Bronchial epithelial cell (primary cell): ENCODE measurements around the gene PRH2. TPM values are rescaled to one million over a fixed set of nuclear protein-coding genes. Genes with fewer than 3 reads are reported as not detected.

ENCODE experiments used
- DNase-seq: peaks from one replicate; pipeline ENCODE4 v3.0.0-alpha.2; 2010; ENCODE audit warnings: low read depth
- FAIRE-seq: peaks from 2 replicates; lab custom pipeline; 2011; peaks lifted over from hg19 to GRCh38; lab: Jason Lieb, UNC
- H3K27me3 ChIP-seq: 2 replicates; pipeline ENCODE4 v1.5.1; 2011; ENCODE audit warnings: low read length; ENCODE audit not compliant: control insufficient read depth, insufficient read depth
- H3K36me3 ChIP-seq: 2 replicates; pipeline ENCODE4 v1.5.1; 2011; ENCODE audit warnings: low read length; ENCODE audit not compliant: control insufficient read depth, insufficient read depth
- H3K4me3 ChIP-seq: 2 replicates; pipeline ENCODE4 v1.5.1; 2011; ENCODE audit warnings: mild to moderate bottlenecking, low read depth, low read length, control low read depth
- total RNA-seq: library from RNA; depleted of rRNA; stranded (reverse); fragments of >200 nt; gene quantifications from 2 replicates; pipeline ENCODE4 v1.2.1, GENCODE V29; 2014
- TF ChIP-seq, protein P1 (sequence below): IDR thresholded peaks from 2 replicates; pipeline ENCODE4 v1.5.1; 2011; ENCODE audit warnings: mild to moderate bottlenecking, moderate library complexity, low read length, control low read depth, inconsistent platforms; ENCODE audit not compliant: insufficient read depth, severe bottlenecking

PRH2 gene
- total RNA-seq, 1 donor from 2014 or later = not detected

DNA sequence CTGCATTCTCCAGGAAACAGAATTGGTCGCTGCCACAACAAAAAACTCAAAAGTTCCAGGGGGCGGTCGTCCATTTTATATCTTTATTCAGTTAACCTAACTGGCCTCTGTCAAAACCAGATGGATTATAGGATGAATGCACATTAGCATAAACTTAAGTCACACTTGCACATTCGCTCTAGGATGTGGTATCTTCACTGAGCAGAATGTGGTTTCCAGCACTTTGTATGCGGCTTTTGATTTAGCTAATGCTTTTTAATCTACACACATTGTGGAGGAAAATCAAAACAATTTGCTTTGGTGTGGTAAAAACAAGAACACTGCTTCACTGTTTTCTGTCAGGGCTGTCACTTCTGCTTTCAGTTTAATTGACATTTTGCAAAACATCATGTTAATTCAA lies 53.2 kb downstream of the PRH2 start:
- FAIRE-seq (no peak), DNase-seq (no peak)
- TF ChIP-seq, protein P1, sequence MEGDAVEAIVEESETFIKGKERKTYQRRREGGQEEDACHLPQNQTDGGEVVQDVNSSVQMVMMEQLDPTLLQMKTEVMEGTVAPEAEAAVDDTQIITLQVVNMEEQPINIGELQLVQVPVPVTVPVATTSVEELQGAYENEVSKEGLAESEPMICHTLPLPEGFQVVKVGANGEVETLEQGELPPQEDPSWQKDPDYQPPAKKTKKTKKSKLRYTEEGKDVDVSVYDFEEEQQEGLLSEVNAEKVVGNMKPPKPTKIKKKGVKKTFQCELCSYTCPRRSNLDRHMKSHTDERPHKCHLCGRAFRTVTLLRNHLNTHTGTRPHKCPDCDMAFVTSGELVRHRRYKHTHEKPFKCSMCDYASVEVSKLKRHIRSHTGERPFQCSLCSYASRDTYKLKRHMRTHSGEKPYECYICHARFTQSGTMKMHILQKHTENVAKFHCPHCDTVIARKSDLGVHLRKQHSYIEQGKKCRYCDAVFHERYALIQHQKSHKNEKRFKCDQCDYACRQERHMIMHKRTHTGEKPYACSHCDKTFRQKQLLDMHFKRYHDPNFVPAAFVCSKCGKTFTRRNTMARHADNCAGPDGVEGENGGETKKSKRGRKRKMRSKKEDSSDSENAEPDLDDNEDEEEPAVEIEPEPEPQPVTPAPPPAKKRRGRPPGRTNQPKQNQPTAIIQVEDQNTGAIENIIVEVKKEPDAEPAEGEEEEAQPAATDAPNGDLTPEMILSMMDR = no peak
- no peak overlapping the region for H3K4me3 ChIP-seq
- no peaks in the 10 kb centered on the region for H3K27me3 ChIP-seq
- H3K36me3 ChIP-seq = no peaks in the 10 kb centered on the region

Other genes starting within 250 kb of the PRH2 start
- 134 and 164 TPM in 2 replicates for gene YBX3, start 205.9 kb upstream of the PRH2 start, total RNA-seq
- not detected in 2 replicates for gene TAS2R7, start 126.6 kb upstream of the PRH2 start, total RNA-seq
- not detected in 2 replicates for gene TAS2R8, start 122.0 kb upstream of the PRH2 start, total RNA-seq
- gene TAS2R9, start 119.1 kb upstream of the PRH2 start, total RNA-seq = not detected in 2 replicates
- 0.26 TPM in 2 replicates for gene TAS2R10, start 102.9 kb upstream of the PRH2 start, total RNA-seq
- 0.53 TPM in 1 of 2 replicates, not detected in the other for gene PRR4, start 79.8 kb upstream of the PRH2 start, total RNA-seq
- gene PRH1, start 45.0 kb upstream of the PRH2 start, total RNA-seq = 13.3 and 13.7 TPM in 2 replicates
- gene TAS2R13, start 19.7 kb upstream of the PRH2 start, total RNA-seq = 0.38 and 1.1 TPM in 2 replicates
- 1.1 and 1.2 TPM in 2 replicates for gene TAS2R14, start 10.0 kb downstream of the PRH2 start, total RNA-seq
- gene TAS2R50, start 57.7 kb downstream of the PRH2 start, total RNA-seq = 1.0 and 2.1 TPM in 2 replicates
- 1.8 and 2.0 TPM in 2 replicates for gene TAS2R20, start 69.1 kb downstream of the PRH2 start, total RNA-seq
- gene TAS2R19, start 93.4 kb downstream of the PRH2 start, total RNA-seq = 2.4 and 3.9 TPM in 2 replicates
- gene TAS2R31, start 102.2 kb downstream of the PRH2 start, total RNA-seq = 1.3 and 2.0 TPM in 2 replicates
- 0.90 and 2.1 TPM in 2 replicates for gene TAS2R46, start 133.1 kb downstream of the PRH2 start, total RNA-seq
- gene TAS2R43, start 163.1 kb downstream of the PRH2 start, total RNA-seq = 0.79 and 1.3 TPM in 2 replicates
- 3.1 and 4.5 TPM in 2 replicates for gene TAS2R30, start 205.4 kb downstream of the PRH2 start, total RNA-seq
- gene SMIM10L1, start 242.0 kb downstream of the PRH2 start, total RNA-seq = 3.2 and 3.5 TPM in 2 replicates